Cerebellar cortex (tissue), 1 donor: ENCODE measurements around the gene SORCS3.

Experiments used
- DNase-seq: peaks from one replicate; pipeline ENCODE4 v3.0.0-alpha.2; 2015; ENCODE audit warnings: low spot score

SORCS3 gene

DNA sequence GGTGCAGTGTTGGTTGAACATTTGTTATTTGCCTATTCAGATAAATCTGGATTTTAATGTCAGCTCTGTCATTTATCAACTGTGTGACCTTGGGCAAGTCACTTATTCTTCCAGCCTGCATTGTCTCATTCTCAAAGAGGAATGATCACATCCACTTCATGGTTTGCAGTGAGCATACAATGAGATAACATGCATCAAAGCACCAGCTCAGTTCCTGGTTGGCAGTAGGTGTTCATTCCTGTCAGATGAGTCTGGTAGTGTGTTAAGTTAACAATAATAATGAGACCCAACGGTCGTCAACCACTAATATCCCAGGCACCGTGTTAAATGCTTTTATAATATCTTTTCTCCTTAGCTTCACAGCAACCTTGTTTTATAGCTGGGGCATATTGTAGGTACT lies 137.3 kb downstream of the SORCS3 start:
- no peak for DNase-seq

DNA sequence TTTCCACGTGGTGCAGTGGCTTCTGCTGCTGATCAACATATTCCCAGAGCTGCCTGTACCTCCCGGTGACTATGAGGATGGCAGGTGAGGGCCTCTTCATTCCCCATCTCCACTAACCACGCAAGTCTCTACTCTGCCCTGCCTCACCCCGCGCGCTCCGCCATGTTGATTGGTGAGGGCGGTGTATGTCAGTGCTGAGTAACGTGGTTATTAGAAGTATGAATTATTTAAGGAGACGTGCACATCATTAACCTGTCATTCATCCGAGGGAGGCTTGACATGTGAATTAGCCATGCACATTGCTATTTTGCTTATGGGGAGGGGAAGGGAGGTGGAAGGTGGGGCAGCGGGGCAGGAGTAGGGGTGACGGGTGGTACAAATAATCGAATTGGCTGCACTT lies 138.6 kb downstream of the SORCS3 start:
- no peak for DNase-seq

DNA sequence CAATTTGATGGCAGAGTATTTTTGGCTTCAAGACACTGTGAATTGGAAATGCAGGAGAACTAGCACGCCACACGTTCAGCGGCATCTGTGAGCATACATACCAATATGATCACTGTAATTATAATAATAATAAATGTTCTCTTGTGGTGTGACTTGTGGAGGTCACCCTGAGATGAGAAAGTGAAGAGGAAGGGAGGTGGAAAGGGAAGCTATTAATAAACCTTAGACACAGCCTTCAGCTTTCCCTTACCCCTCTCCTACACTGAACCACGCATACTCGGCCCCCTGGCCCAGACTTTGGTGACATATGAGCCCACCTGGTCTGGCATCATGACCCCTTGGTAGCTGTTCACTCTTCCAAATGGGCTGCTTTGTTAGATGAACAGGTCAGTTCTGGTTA lies 139.1 kb downstream of the SORCS3 start:
- no peak for DNase-seq

DNA sequence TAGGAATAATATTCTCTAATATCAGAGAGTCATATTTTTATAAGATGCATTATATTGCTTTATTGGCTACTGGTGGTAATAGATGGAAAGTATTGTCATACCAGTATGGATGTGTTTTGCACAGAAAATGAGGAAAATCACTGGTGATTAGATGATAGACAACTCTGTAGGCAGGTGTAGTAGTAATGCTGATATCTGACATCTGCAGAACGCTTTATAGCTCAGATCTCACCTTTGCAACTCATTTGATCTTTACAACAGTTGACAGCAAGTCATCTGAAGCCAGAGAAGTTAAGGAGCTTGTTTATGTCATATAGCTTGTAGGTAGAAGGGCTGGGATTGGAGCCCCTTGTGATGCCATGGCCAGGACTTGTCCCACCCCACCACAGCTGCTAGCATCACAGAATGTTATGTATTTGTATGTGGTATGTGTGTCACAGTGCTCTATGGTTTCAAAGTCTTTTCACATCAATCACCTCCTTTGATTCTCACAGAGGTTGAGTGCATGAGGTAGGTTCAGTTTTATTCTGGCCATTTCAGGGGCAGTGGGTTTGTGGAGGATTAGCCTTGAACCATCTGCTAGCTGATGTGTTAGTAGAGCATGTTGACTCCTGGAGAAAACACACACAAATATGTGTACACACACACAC lies 140.0 kb downstream of the SORCS3 start:
- no peak for DNase-seq

DNA sequence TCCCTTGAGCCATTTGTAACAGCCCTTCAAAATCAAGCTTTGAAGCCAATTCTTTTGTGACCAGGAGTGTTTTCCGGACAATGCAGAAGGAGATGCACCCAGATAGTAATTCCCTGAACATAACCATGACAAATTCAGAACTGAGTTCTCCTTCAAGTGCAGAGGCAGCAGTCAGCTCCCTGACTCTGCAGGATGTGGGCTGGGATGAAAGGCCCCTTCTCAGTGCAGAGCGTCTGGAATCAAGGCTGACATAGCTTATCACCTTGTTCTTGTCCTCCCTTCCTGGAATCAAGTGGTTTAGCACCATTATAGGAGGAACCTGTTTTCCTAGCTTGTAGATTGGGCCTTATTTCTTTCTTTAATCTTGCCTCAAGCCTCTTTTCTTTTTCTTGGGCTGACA lies 143.4 kb downstream of the SORCS3 start:
- no peak for DNase-seq

DNA sequence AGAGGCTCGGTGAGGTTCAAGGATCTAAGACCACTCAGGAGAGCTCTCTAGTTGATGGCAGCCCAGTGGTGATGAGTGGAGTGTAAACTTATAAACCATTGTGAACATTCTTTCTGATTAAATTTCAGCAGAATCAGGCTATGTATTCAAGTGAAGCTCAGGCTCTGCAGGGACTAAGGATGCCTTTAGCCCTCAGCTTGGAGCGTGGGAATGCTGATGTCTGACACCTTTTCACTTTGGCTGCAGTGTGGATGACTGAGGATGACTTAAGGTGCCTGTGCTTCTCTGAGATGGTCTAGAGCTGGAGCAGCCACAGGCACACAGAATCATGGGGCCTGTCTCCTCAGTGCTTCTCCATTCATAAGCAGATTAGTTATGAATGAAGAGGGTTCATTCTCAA lies 150.4 kb downstream of the SORCS3 start:
- DNase-seq = no peak

DNA sequence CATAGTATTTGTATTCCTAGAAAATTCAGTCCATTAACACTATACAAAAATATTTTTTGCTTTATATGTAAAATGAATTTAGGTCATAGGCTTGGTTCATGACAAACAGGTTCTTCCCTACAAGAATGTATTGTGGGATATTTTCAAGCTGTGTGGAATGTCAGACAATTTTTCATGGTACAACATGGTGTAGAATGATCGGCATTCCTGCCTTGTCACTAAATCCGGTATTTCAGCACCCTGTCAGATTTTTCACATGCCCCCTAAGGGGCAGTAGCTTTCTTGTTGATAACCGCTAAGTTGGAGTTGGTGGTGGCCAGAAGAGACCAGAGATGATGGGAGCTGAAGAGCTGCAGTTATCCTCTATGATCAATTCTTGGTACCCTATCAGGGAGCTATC lies 154.3 kb downstream of the SORCS3 start:
- DNase-seq = no peak

DNA sequence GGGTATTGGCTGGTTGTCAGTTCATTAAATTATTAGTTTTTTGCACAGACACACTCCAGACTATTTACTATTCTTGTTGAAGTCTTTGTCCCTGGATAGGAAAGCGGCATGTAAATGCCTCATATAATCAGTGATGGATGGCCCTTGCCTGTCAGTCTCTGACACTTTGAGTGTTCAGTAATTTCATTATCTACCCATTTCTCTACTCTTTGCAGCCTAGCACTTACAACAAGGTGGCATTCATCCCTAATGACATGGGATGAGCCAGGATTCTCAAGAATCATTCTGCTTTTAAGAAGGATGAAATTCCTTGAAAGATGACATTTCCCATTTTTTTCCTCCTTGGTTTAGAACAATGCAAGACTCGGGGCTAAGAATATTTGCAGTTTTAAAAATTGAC lies 155.7 kb downstream of the SORCS3 start:
- no peak for DNase-seq

DNA sequence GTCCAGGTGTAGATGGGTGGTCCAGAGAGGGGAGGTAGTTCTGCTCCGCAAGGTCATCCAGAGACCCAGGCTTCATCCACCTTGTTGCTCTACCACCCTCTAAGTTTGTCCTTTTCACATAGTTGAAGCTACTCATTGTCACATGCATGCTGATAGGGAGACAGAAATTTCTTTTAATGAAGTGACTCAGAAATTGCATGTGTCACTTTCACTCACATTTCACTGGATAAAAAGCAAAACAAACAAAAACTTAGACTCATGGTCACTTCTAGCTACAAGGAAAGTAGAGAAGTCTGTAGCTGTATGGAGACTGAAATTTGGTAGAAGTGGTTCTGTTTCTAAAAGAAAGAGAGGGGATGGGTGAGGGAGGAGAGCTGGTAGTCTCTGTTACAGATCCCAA lies 161.9 kb downstream of the SORCS3 start:
- DNase-seq = no peak

DNA sequence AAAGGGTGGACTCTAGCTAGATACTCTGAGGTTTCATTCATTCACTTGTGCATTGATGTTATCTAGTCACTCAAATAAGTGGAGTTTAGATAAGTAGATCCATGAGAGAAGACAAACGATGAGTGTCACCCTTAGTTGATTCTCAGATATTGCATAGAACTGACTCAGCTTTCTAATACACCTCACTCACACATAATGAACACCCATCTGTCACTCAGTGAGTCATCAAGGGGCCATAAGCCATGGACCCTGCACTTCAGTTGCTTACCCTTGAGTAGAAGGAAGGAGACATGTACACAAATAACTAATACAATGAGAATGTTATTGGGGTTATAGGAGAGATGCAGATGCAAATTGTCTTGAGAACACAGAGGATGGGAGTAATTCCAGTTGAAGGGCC lies 163.8 kb downstream of the SORCS3 start:
- no peak for DNase-seq

DNA sequence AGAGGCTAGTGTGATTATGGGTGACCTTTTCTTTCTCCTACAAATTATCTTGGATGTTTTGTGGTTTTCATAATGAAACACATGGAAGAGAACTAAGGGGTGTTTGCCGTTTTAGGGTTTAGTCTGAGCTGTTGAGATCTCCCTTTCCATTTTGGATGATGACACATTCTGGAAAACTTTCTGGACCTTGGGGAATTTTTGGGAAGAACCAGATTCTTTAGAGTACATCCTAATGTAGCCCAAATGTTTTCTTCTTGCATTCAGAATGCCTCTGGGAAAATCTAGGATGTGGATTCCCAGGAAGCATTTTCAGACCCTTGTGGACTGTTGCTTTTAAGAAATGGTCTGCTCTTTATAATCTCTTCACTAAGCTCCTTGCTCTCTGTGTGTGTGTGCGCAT lies 165.7 kb downstream of the SORCS3 start:
- no peak for DNase-seq

DNA sequence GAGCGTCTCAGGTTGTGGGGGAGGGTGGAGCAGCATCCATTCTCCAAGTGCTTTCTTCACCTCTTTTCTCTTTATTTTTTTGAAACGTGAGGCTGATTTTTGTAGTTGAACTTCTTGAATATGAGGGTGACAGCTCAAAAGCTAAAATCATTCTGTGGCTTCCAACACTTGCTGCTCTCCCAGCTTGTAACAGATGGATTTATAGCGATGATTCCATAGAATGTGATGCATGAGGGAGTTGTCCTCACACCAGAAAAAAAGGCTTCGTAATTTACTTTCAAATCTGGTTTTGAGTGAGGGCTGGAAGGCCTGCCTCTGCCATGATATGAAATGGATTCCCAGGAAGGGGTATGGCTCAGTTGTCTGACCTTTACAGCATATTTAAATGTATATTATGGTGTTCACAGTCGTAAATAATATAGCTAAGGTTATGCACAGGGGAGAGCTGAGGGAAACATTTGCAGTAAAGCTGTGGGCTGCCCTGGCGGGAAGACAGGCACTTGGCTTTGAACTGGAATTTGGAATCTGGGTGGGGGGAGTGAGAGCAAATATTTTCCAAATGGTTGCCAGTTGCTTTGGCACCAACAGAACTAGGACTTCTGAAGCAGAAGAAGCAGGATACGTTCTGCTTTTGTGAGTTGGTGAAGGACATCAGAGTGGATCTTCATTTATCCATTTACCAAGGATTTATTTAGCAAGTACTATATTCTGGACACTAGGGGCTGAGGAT lies 166.7 kb downstream of the SORCS3 start:
- no peak for DNase-seq

DNA sequence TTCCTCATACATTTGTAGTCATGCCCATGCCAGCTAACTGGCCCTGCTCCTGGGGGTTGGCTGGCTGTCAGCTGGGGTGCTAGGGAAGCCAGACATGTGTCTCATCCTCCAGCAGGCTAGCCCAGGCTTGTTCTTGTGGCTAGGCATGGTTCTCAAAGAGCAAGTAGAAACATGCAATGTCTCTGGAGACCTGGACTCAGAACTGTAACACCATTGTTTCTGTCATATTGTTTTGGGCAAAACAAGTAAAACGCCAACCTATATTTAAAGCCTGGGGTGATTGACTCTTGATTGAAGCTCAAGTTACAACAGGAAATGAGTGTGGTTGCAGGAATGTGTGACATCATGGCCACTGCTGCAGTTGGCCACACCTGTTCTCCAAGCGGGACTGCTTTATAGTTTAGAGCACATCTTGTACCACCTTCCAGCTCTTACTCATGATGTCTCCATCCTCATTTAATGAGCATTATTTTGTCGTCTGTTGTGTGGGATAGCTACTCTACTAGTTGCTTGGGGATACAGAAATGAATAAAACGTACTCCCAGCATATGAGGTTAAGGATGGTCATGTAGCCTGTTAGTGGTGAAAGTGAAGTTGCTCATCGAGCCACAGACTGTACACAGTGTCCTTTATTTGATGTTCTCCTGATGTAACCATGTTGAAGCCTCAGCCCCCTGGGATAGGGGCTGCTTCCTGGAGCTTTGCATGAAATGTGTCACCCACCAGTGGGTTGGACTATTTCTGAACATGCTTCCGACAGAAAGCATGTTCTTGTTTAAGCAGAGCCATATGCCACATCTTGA lies 168.4 kb downstream of the SORCS3 start:
- DNase-seq = no peak

DNA sequence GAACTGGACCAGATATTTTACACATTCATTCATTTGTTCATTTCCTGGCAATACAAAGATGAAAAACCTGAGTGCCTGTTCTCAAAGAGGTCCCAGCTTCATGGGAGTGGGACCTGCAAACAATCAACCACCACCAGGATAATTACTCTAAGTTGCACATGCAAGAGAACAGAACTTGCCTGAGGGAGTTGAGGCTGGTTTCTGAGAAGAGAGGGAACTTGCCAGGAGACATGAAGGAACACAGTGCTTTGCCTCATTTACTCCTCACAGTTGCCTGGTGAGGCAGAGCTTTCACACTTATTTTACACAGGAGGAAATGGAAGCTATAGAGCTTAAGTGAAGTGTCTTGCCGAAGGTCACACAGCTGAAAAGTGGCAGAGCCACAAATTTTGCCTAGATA lies 170.1 kb downstream of the SORCS3 start:
- no peak for DNase-seq

DNA sequence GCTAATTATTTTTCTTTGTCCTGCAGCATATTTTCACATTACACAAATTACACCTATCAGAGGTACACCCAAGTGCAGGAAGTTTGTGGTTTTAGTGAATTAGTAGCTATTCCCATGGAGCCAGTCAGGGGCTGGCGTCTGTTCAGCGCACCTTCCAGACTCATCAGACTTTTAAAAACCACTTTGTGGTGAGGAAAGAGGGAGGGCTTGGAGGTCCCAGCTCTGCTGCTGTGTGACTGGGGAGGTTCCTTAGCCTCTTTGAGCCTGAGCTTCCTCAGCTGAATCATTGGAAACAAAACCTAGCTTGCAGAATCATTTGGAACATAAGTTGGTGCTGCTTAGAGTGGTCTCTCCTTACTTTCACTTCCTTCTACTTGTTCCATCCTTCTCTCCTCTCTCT lies 175.4 kb downstream of the SORCS3 start:
- no peak for DNase-seq

DNA sequence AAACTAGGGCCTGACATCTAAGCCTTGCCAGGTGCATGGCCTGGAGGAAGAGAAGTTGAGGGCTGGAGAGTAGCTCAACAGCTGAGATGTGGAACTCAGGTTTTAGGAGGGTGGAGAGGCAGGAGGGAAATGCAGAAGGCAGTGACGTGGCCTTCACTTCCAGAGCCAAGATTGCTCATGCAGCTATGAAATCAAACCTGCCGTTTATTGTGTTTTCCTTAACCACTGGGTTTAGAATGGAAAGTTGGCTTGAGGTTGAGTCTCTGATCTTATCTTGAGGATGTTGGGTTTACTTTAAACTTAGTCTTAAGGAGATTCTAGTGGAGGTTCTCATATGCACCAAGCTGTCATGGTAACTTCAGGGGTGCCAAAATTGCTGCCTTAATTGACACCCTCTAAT lies 178.6 kb downstream of the SORCS3 start:
- DNase-seq = no peak

DNA sequence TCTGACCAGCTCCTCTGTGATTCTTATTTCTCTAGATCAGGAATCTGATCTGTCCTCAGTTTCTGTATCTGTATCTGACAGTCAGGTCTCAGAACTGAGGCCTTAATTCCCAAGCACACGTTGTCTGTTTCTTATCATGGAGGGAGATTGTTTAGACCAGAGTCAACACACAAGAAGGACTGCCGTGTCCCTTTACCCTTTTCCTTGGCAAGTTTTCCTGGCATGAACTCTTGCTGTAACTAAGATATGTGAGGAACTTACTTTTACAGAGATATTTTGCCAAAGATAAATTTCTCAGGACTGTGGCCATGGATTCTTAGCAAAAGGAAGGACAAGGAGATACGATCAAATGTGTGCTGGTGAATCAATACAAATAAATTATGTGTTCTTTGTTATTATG lies 181.0 kb downstream of the SORCS3 start:
- DNase-seq = no peak

DNA sequence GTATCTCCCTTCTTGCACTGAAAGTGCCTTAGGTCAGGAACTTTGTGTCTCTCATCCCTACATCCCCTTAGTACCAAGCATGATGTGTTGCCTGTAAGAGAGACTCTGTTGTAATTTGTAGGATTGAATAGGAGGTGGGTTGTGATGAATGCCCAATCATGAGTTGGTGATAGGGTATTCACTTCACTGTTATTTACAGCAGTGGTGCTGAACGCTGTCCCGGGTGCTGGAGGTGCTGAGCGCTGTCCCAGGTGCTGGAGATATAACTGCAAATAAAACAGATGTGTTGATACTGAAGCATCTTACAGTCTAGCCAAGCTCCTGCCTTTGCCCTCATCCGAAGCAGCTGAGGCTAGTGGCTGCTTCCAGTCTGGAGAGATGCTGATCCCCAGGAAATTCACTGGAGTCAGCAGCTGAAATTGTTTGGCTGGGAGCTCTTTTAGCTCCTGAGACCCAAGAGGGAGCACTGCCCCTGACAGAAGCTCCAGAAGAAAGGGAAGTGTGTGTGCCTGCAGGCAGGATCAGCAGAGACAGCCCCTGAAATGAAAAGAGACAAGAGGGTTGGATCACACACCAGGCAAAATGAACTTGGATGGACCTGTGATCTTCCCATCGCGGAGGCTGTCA lies 183.4 kb downstream of the SORCS3 start:
- no peak for DNase-seq

DNA sequence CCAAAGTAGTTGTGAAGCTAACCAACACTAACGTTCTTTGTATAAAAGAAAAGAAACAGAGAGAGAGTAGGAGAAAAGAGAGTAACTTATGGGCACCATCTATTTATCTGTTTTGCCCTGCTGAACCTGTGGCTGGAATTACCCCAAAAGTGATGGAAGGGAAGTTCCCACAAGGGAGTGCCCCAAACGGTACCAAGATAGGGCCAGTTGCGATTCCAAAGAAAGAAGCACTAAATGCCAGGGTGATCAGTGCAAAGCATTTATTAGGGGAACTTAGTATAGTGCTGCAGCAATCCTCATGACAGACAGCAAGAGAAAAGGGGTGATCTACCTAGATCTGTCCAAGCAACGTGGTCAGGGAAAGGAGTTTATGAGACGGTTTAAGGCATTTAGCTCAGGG lies 190.2 kb downstream of the SORCS3 start:
- no peak for DNase-seq

DNA sequence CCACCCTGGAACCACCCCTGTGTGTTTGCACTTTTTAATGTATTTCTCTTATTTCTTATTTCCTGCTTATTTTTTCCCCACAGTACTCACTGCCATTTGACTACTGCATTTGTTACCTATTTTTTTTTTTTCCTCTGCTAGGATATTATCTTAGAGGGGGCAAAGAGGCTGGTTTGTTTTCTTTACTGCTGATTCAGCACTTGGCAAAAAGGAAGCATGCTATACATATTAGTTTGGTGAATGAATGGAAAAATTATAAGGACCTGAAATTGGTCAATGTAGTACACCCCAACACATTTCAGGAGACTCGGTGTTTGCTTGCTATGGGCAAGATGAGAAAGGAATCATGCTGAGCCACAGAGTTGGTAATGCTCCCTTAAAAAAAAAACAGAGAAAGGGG lies 193.5 kb downstream of the SORCS3 start:
- DNase-seq = no peak

DNA sequence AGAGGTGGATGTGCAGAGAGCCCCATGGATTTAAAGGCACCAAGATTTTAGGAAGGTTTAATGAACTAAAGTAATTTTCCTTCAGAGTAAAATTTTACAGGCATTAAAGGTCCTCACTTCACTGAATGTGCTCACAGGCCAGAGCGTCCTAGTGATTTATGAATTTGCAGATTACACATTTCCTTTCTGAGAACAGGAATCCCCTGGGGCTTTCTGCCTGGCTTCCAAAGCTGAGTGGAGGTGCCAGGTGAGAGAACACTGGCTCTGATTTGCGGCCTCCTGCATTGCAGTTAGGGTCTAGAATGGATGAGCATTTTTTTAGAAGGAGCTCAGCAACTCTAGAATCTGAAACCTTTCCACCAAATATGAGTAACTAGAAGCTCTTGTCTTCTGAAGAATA lies 194.3 kb downstream of the SORCS3 start:
- DNase-seq = no peak

DNA sequence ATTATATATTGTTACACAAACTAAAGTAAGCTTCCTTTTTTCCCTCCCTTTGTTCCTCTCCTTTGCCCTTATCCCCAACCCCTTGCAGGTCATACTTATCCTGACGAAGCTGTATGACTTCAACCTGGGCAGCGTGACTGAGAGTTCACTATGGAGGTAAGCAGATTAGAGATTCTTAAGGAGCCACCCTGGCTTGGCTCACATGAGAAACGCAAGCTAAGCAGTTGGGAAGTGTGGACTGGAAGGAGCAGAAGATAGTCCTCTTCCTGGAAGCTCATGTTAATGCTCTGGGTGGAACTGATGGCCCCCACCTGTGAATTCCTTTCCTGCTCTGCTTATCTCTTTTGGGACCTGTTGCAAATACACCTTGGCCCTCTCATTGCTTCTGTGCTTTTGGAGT lies 201.6 kb downstream of the SORCS3 start:
- no peak for DNase-seq

DNA sequence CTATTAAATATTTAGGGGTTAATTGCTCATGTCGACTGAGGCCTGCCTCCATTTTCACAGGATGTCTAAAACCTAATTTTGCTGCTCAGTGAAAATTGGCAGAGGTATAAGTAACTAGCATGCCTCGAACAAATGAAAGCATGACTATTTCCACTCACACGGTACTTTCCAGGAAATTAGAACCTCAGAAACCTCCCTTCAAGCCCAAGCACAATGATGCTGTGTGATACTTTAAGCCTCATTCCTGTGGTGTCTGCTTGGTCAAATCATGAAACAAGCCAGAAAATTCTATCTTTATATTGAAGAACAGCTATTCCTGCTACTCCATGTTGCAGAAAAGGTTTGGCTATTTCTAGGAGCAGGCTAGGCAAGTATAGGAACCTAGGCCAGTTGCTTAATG lies 203.0 kb downstream of the SORCS3 start:
- DNase-seq = no peak
